ENCODE data around the gene AASS.
"Not testable (repeated sequence)": the region's sequence is repeated elsewhere in the genome, so short reads cannot be mapped to it uniquely, and the experiment has no call there.

Gene AASS

GRCh38 chr7:122143751-122144711 lies at the start of gene AASS:
Gene AASS (minus strand): TSS chr7:122144249. CDS start chr7:122133726, 10,523 bp downstream.
- Mint-ChIP-seq H3K27me3 (ENCODE audit: low read depth) (peaks cover 3% of the 10 kb centered on the region), H3K4me3 (peak within 1 kb of the TSS; percentile 96 to 99 (median 97)), H3K4me1 (peaks cover 25% of the 10 kb centered on the region), H3K27ac (peak within 1 kb of the TSS; percentile 48 to 95 (median 93)), H3K36me3 (ENCODE audit: low read depth) (no peaks in the 10 kb centered on the region), H3K9me3 (no peaks in the 10 kb centered on the region)
- TF ChIP-seq CTCF (IDR thresholded peaks at IDR 0.05; ENCODE audit: unreplicated experiment in 3 of 3), result no peak

GRCh38 chr7:122188785-122189184 lies 44.7 kb upstream of the AASS start:
- Mint-ChIP-seq H3K27ac (no peak overlapping the region), H3K27me3 (ENCODE audit: low read depth) (no peaks in the 10 kb centered on the region), H3K9me3 (peaks cover 5% of the 10 kb centered on the region), H3K36me3 (ENCODE audit: low read depth) (no peaks in the 10 kb centered on the region), H3K4me3 (no peak overlapping the region), H3K4me1 (no peaks in the 10 kb centered on the region)
- no peak for TF ChIP-seq CTCF (IDR thresholded peaks at IDR 0.05; ENCODE audit: unreplicated experiment in 3 of 3)

- Mint-ChIP-seq H3K27me3 (ENCODE audit: low read depth) (no peaks in the 10 kb centered on the region), H3K4me1 (no peaks in the 10 kb centered on the region), H3K4me3 (no peak overlapping the region), H3K36me3 (ENCODE audit: low read depth) (no peaks in the 10 kb centered on the region), H3K27ac (no peak overlapping the region), H3K9me3 (peaks cover 5% of the 10 kb centered on the region)
- no peak for TF ChIP-seq CTCF (IDR thresholded peaks at IDR 0.05; ENCODE audit: unreplicated experiment in 3 of 3)
These were observed 39.1 kb upstream of the AASS start for GRCh38 chr7:122183106-122183505.

GRCh38 chr7:122182081-122182480 lies 38.0 kb upstream of the AASS start:
- H3K4me3 Mint-ChIP-seq, result no peak overlapping the region
- H3K27ac Mint-ChIP-seq, result no peak overlapping the region
- no peaks in the 10 kb centered on the region for H3K27me3 Mint-ChIP-seq (ENCODE audit: low read depth)
- no peaks in the 10 kb centered on the region for H3K36me3 Mint-ChIP-seq (ENCODE audit: low read depth)
- peaks cover 5% of the 10 kb centered on the region for H3K9me3 Mint-ChIP-seq
- TF ChIP-seq CTCF (IDR thresholded peaks at IDR 0.05; ENCODE audit: unreplicated experiment in 3 of 3), result no peak
- H3K4me1 Mint-ChIP-seq, result no peaks in the 10 kb centered on the region

- H3K36me3 Mint-ChIP-seq (ENCODE audit: low read depth), result not testable (repeated sequence)
These were observed 28.1 kb upstream of the AASS start for GRCh38 chr7:122172144-122172543.

GRCh38 chr7:122166740-122167139 lies 22.7 kb upstream of the AASS start:
- Mint-ChIP-seq H3K4me1 (peaks cover 2% of the 10 kb centered on the region), H3K36me3 (ENCODE audit: low read depth) (no peaks in the 10 kb centered on the region), H3K4me3 (no peak overlapping the region), H3K9me3 (no peaks in the 10 kb centered on the region), H3K27ac (no peak overlapping the region), H3K27me3 (ENCODE audit: low read depth) (no peaks in the 10 kb centered on the region)
- no peak for TF ChIP-seq CTCF (IDR thresholded peaks at IDR 0.05; ENCODE audit: unreplicated experiment in 3 of 3)

More at GRCh38 chr7:122172144-122172543, 28.1 kb upstream of the AASS start:
- H3K4me3 Mint-ChIP-seq; H3K9me3 Mint-ChIP-seq; H3K27me3 Mint-ChIP-seq (ENCODE audit: low read depth); H3K27ac Mint-ChIP-seq; H3K4me1 Mint-ChIP-seq: not testable (repeated sequence)
